SH-SY5Y (cell line): ENCODE measurements around the gene DNAJA2.

Experiments
- GATA2 ChIP-seq: IDR thresholded peaks from 2 replicates; pipeline ENCODE4 v1.6.1; 2011; ENCODE audit warnings: mild to moderate bottlenecking, low read depth, low read length
- GATA3 ChIP-seq: IDR thresholded peaks from 2 replicates; pipeline ENCODE4 v1.6.1; 2011; ENCODE audit warnings: low read depth, mild to moderate bottlenecking, low read length, moderate library complexity

DNA sequence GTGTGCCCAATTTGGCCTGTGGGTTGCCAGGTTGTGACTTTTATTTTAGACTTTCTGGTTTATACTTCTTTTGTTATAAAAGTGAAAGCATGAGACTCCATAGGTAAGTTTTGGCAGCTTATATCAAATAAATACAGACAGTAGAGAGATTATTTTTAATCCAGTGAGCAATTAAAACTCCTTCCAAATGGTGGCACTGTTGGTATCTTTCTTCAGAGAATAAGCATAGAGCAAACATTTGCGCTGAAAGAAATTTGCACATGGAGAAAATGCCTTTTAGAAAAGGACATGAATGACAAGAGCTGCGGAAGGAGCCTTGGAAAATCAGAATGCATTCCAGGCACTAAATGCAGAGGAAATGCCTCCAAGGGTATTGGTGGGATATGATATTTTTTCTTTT is 46.1 kb upstream of the DNAJA2 start:
- TF ChIP-seq GATA3 (no peak), GATA2 (no peak)
